ENCODE results near the gene HPS1. TPM values are rescaled to one million over a fixed set of nuclear protein-coding genes. Genes with fewer than 3 reads are reported as not detected.

HPS1 gene
- polyA plus RNA-seq, 2 of the 4 experiments (the other 2 are of a cell fraction) = 25.1 to 28.2 TPM

GRCh38 chr10:98404571-98405359, 42.0 kb downstream of the HPS1 start:
- ChIA-PET POLR2A (interaction anchor here (1.3 kb wide), 1 partner anchor 10 kb away, joined by 3 read pairs; the partner anchor contains the start of gene PYROXD2), CTCF (interaction anchor here (1.0 kb wide), 1 partner anchor 20 kb away, joined by 6 read pairs; no protein-coding TSS in a partner anchor)
- Histone ChIP-seq H3K4me3 (no peak overlapping the region), H3K27ac (peak overlapping the region; percentile 23 to 36; a peak in 3 of 6 replicates), H3K4me1 (peaks cover 17% of the 10 kb centered on the region), H3K4me2 (peak overlapping the region; percentile 61), H3K9me3 (no peaks in the 10 kb centered on the region)
- no peak for FAIRE-seq
- TF ChIP-seq POLR2A (IDR thresholded peaks at IDR 0.05; ENCODE audit: low read length) (no peak), ZSCAN20 (CRISPR knock-in tag; IDR thresholded peaks at IDR 0.05) (no peak), CTCF (IDR thresholded peaks at IDR 0.05) (no peak), REST (IDR thresholded peaks at IDR 0.05) (no peak), FOSB (CRISPR knock-in tag; IDR thresholded peaks at IDR 0.05) (no peak), CBX8 (IDR thresholded peaks at IDR 0.05) (no peak), EHMT2 (IDR thresholded peaks at IDR 0.05; ENCODE audit: low read depth) (no peak), HEYL (CRISPR knock-in tag; IDR thresholded peaks at IDR 0.05) (no peak), KDM1A (IDR thresholded peaks at IDR 0.05; ENCODE audit: low read depth) (no peak), JUNB (IDR thresholded peaks at IDR 0.05) (no peak), RFX5 (IDR thresholded peaks at IDR 0.05) (no peak), HES2 (IDR thresholded peaks at IDR 0.05) (no peak), NPAS2 (CRISPR knock-in tag; IDR thresholded peaks at IDR 0.05; ENCODE audit: borderline replicate concordance) (no peak), POLR2AphosphoS2 (conservative IDR thresholded peaks at IDR 0.05; ENCODE audit: low read length) (no peak), CHD4 (IDR thresholded peaks at IDR 0.05; ENCODE audit: borderline replicate concordance) (no peak)
- peak in 1 of 2 experiments; percentile 61 for DNase-seq (ENCODE audit: low read depth in 1 of 2, low spot score in 1 of 2)
- peak in 1 of 2 experiments; percentile 73; a peak in 3 of 6 replicates for ATAC-seq
- 46% methylated on average over 8 of the region's 8 CpGs for WGBS (ENCODE audit: missing lambda C conversion rate)

- CTCF ChIA-PET = interaction anchor here (0.6 to 1.0 kb wide), 2 partner anchors 21 to 130 kb away, joined by 4 to 6 read pairs; no protein-coding TSS in a partner anchor
- WGBS (ENCODE audit: missing lambda C conversion rate) = 53% methylated on average over 7 of the region's 7 CpGs
- Histone ChIP-seq H3K4me2 (peak overlapping the region; percentile 61), H3K27ac (peak overlapping the region; percentile 23 to 30; a peak in 3 of 6 replicates), H3K4me1 (peaks cover 17% of the 10 kb centered on the region), H3K4me3 (no peak overlapping the region), H3K9me3 (no peaks in the 10 kb centered on the region)
- POLR2A ChIA-PET = interaction anchor here (1.3 kb wide), 1 partner anchor 11 kb away, joined by 3 read pairs; the partner anchor contains the start of gene PYROXD2
- FAIRE-seq (no peak), DNase-seq (ENCODE audit: low read depth in 1 of 2, low spot score in 1 of 2) (no peak), ATAC-seq (peak in 1 of 2 experiments; percentile 47; a peak in 3 of 6 replicates)
- TF ChIP-seq HEYL (CRISPR knock-in tag; IDR thresholded peaks at IDR 0.05) (no peak), ZFP36 (IDR thresholded peaks at IDR 0.05; ENCODE audit: borderline replicate concordance, partially characterized antibody) (no peak), JUN (IDR thresholded peaks at IDR 0.05) (no peak)
These were observed 42.8 kb downstream of the HPS1 start for GRCh38 chr10:98403812-98404504.

All from A549 (cell line).